ENCODE data around the gene DLG5. TPM values are rescaled to one million over a fixed set of nuclear protein-coding genes. Genes with fewer than 3 reads are reported as not detected.

Gene DLG5
- polyA plus RNA-seq, 3 donors = 0.14 to 0.77 TPM; not detected in 1

GRCh38 chr10:77771851-77772250 lies 154.7 kb downstream of the DLG5 start:
- H3K27ac Mint-ChIP-seq = peak overlapping the region in 2 of 7 donors; percentile 2 to 22
- no peaks in the 10 kb centered on the region for H3K79me2 ChIP-seq (ENCODE audit: insufficient read depth, low read length)
- WGBS (ENCODE audit: insufficient coverage) = 93% methylated on average over 4 of the region's 7 CpGs
- intact Hi-C loops (cut with micrococcal nuclease) = no loop called here
- H4K20me1 ChIP-seq (ENCODE audit: insufficient read depth, low read length) = no peaks in the 10 kb centered on the region
- H3K4me1 Mint-ChIP-seq = no peaks in the 10 kb centered on the region
- H3K27ac ChIP-seq (ENCODE audit: low read depth in 1 of 2, low read length in 2 of 2) = no peak overlapping the region
- H3K9ac ChIP-seq (ENCODE audit: insufficient read depth, low read length, poor library complexity, severe bottlenecking) = no peak overlapping the region
- no peak for DNase-seq
- H2AFZ ChIP-seq (ENCODE audit: insufficient read depth, low read depth, low read length, poor library complexity, severe bottlenecking) = no peak overlapping the region
- peaks cover 2 to 6% (median 3%) of the 10 kb centered on the region in 3 donors for H3K27me3 Mint-ChIP-seq (ENCODE audit: low read depth in 3 of 3)
- no peak overlapping the region for H3K4me2 ChIP-seq (replicated peaks; ENCODE audit: extremely low read depth, low read length, poor library complexity, severe bottlenecking)
- H3K27me3 ChIP-seq (ENCODE audit: control insufficient read depth in 2 of 2, insufficient read depth in 2 of 2, low read length in 2 of 2) = no peaks in the 10 kb centered on the region
- H3K9me3 ChIP-seq (replicated peaks in 1 of 2; ENCODE audit: control insufficient read depth in 1 of 2, insufficient read depth in 1 of 2, low read length in 2 of 2) = peaks cover 11 to 18% of the 10 kb centered on the region in 2 donors
- H3K36me3 Mint-ChIP-seq = no peaks in the 10 kb centered on the region
- H3K36me3 ChIP-seq (replicated peaks in 1 of 2; ENCODE audit: control insufficient read depth in 1 of 2, insufficient read depth in 2 of 2, low read length in 2 of 2) = no peaks in the 10 kb centered on the region
- peaks cover 9 to 16% (median 15%) of the 10 kb centered on the region in 7 donors for H3K9me3 Mint-ChIP-seq
- no peak overlapping the region for H3K4me3 ChIP-seq (replicated peaks in 1 of 3; ENCODE audit: low read depth in 2 of 3, low read length in 3 of 3)
- no peaks in the 10 kb centered on the region for H3K4me1 ChIP-seq (ENCODE audit: control insufficient read depth in 1 of 2, insufficient read depth in 2 of 2, low read length in 2 of 2)
- no peak for TF ChIP-seq CTCF (IDR thresholded peaks at IDR 0.05)
- no peak overlapping the region for H3K4me3 Mint-ChIP-seq

DNA sequence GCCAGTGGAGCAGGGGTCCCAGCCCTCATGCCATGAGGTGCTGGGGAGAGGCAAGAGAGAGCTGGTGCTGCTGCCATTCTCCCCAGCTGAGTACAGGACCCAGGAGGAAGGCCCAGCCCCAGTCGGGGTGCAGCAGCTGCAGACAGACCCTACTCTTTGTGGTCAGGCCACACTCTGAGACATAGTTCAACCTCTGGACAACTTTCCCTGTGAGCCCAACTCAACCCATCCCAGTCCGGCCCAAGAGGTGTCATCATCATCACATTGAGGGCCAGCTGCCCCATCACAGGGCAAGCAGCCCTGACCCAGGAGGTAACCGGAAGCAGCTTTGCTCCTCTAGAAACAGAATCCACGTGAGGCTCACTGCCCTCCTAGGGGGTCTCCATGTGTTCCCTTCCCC lies 155.1 kb downstream of the DLG5 start:
- Mint-ChIP-seq H3K9me3 (peaks cover 8 to 12% (median 11%) of the 10 kb centered on the region in 7 donors), H3K27me3 (ENCODE audit: low read depth in 3 of 3) (peaks cover 2 to 6% (median 3%) of the 10 kb centered on the region in 3 donors), H3K4me3 (no peak overlapping the region), H3K27ac (no peak overlapping the region), H3K4me1 (no peaks in the 10 kb centered on the region), H3K36me3 (no peaks in the 10 kb centered on the region)
- peaks cover 7 to 14% of the 10 kb centered on the region in 2 donors for H3K9me3 ChIP-seq (replicated peaks in 1 of 2; ENCODE audit: control insufficient read depth in 1 of 2, insufficient read depth in 1 of 2, low read length in 2 of 2)
- H3K27ac ChIP-seq (ENCODE audit: low read depth in 1 of 2, low read length in 2 of 2) = no peak overlapping the region
- no peaks in the 10 kb centered on the region for H3K79me2 ChIP-seq (ENCODE audit: insufficient read depth, low read length)
- no peak overlapping the region for H3K4me3 ChIP-seq (replicated peaks in 1 of 3; ENCODE audit: low read depth in 2 of 3, low read length in 3 of 3)
- no peak overlapping the region for H3K9ac ChIP-seq (ENCODE audit: insufficient read depth, low read length, poor library complexity, severe bottlenecking)
- DNase-seq = no peak
- no peak overlapping the region for H3K4me2 ChIP-seq (replicated peaks; ENCODE audit: extremely low read depth, low read length, poor library complexity, severe bottlenecking)
- H3K36me3 ChIP-seq (replicated peaks in 1 of 2; ENCODE audit: control insufficient read depth in 1 of 2, insufficient read depth in 2 of 2, low read length in 2 of 2) = no peaks in the 10 kb centered on the region
- H3K27me3 ChIP-seq (ENCODE audit: control insufficient read depth in 2 of 2, insufficient read depth in 2 of 2, low read length in 2 of 2) = no peaks in the 10 kb centered on the region
- no peaks in the 10 kb centered on the region for H3K4me1 ChIP-seq (ENCODE audit: control insufficient read depth in 1 of 2, insufficient read depth in 2 of 2, low read length in 2 of 2)
- H4K20me1 ChIP-seq (ENCODE audit: insufficient read depth, low read length) = no peaks in the 10 kb centered on the region
- 72% methylated on average over 4 of the region's 4 CpGs for WGBS (ENCODE audit: insufficient coverage)
- intact Hi-C loops (cut with micrococcal nuclease) = no loop called here
- H2AFZ ChIP-seq (ENCODE audit: insufficient read depth, low read depth, low read length, poor library complexity, severe bottlenecking) = no peak overlapping the region
- no peak for TF ChIP-seq CTCF (IDR thresholded peaks at IDR 0.05)

Data from CD14-positive monocyte (primary cell).